Keratinocyte (primary cell): Measurements from ENCODE around the gene URAD. TPM values are rescaled to one million over a fixed set of nuclear protein-coding genes. Genes with fewer than 3 reads are reported as not detected.

ENCODE experiments used
- DNase-seq: peaks from one replicate; pipeline ENCODE4 v3.0.0-alpha.2; 2011; ENCODE audit warnings: low read depth, missing footprints, low spot score
- FAIRE-seq: peaks from 2 replicates; lab custom pipeline; 2011; peaks lifted over from hg19 to GRCh38; lab: Jason Lieb, UNC
- H2AFZ ChIP-seq: 2 replicates; pipeline ENCODE4 v1.6.0; 2012; ENCODE audit warnings: low read length, control low read depth, inconsistent platforms; ENCODE audit not compliant: control insufficient read depth
- H3K27ac ChIP-seq: 2 replicates; pipeline ENCODE4 v1.5.1; 2011; ENCODE audit warnings: low read length; ENCODE audit not compliant: control insufficient read depth, insufficient read depth
- H3K27me3 ChIP-seq: 3 replicates; pipeline ENCODE4 v1.6.0; 2011; ENCODE audit warnings: low read length; ENCODE audit not compliant: control insufficient read depth, insufficient read depth; ENCODE audit errors: extremely low read depth
- H3K36me3 ChIP-seq, 2 experiments: 2 replicates in 1 of 2; 3 replicates in 1 of 2; pipeline ENCODE4 v1.5.1; 2011; ENCODE audit warnings: low read length in 2 of 2, mild to moderate bottlenecking in 1 of 2; ENCODE audit not compliant: control insufficient read depth in 2 of 2, insufficient read depth in 2 of 2; ENCODE audit errors: extremely low read depth in 1 of 2
- H3K4me1 ChIP-seq: 3 replicates; pipeline ENCODE4 v1.5.1; 2011; ENCODE audit warnings: low read length; ENCODE audit not compliant: control insufficient read depth, insufficient read depth; ENCODE audit errors: extremely low read depth
- H3K4me2 ChIP-seq: 3 replicates; pipeline ENCODE4 v1.6.0; 2011; ENCODE audit warnings: low read depth, low read length; ENCODE audit not compliant: control insufficient read depth, insufficient read depth; ENCODE audit errors: extremely low read depth
- H3K4me3 ChIP-seq, 3 experiments: fragments of 200-600 bp in 1 of 3; sonication (generic) in 1 of 3; 2 replicates in 2 of 3; 3 replicates in 1 of 3; pipeline ENCODE4 v1.5.1; 2011 to 2016; ENCODE audit warnings: low read length in 3 of 3, mild to moderate bottlenecking in 3 of 3, control low read depth in 2 of 3, inconsistent platforms in 1 of 3, low read depth in 1 of 3, mixed read lengths in 1 of 3, mixed run types in 1 of 3, moderate library complexity in 1 of 3; ENCODE audit not compliant: control insufficient read depth in 2 of 3, insufficient read depth in 2 of 3; ENCODE audit errors: extremely low read depth in 1 of 3
- H3K79me2 ChIP-seq: 2 replicates; pipeline ENCODE4 v1.6.0; 2012; ENCODE audit warnings: low read length; ENCODE audit not compliant: control insufficient read depth, insufficient read depth
- H3K9ac ChIP-seq: 3 replicates; pipeline ENCODE4 v1.6.0; 2011; ENCODE audit warnings: low read length; ENCODE audit not compliant: control insufficient read depth, insufficient read depth; ENCODE audit errors: extremely low read depth
- H3K9me1 ChIP-seq: 3 replicates; pipeline ENCODE4 v1.6.0; 2011; ENCODE audit warnings: low read length; ENCODE audit not compliant: control insufficient read depth, insufficient read depth; ENCODE audit errors: extremely low read depth
- H3K9me3 ChIP-seq: 2 replicates; pipeline ENCODE4 v1.5.1; 2012; ENCODE audit warnings: low read depth, low read length; ENCODE audit not compliant: control insufficient read depth
- H4K20me1 ChIP-seq: 3 replicates; pipeline ENCODE4 v1.6.0; 2011; ENCODE audit warnings: low read length; ENCODE audit not compliant: control insufficient read depth, insufficient read depth; ENCODE audit errors: extremely low read depth
- EZH2 ChIP-seq: IDR thresholded peaks from one replicate; pipeline ENCODE4 v1.6.1; 2012; ENCODE audit warnings: inconsistent platforms, mild to moderate bottlenecking, low read length, moderate library complexity
- dilution Hi-C: fragments of 300-500 bp; cut with MboI; formaldehyde crosslinking; loops from one replicate; pipeline ENCODE4 v1.7.0; 2020; ENCODE audit warnings: low sequenced_read_pairs; ENCODE audit not compliant: extremely low pct_ligation_motif_present
- polyA plus RNA-seq, 5 experiments: library from polyadenylated mRNA; depleted of rRNA in 3 of 5; stranded (reverse) in 3 of 5; stranded (forward) in 1 of 5; unstranded in 1 of 5; fragments of >200 nt; gene quantifications; 1 replicate in 1 of 5; 2 replicates in 3 of 5; 3 replicates in 1 of 5; pipeline versions ENCODE4 v1.2.1 to v1.2.3, GENCODE V29; 2011 to 2012; ENCODE audit warnings: missing spikeins in 2 of 5, low read depth in 1 of 5, low replicate concordance in 1 of 5
- TF ChIP-seq, protein P1 (sequence below), 3 experiments: IDR thresholded peaks in 1 of 3; conservative IDR thresholded peaks in 1 of 3; optimal IDR thresholded peaks in 1 of 3; 2 replicates in 2 of 3; 3 replicates in 1 of 3; pipeline versions ENCODE3 to v1.5.1; 2011; ENCODE audit warnings: low read length in 3 of 3, mild to moderate bottlenecking in 3 of 3, moderate library complexity in 2 of 3, control low read depth in 1 of 3, inconsistent platforms in 1 of 3; ENCODE audit not compliant: insufficient read depth in 2 of 3; ENCODE audit errors: extremely low read depth in 1 of 3

Gene URAD
- polyA plus RNA-seq, 1 donor (not counting 4 experiments of a cell fraction or from before 2014, with no cell fraction given) = not detected

- Histone ChIP-seq H3K36me3 (no peaks in the 10 kb centered on the region), H3K9me3 (no peaks in the 10 kb centered on the region), H4K20me1 (no peaks in the 10 kb centered on the region), H3K27ac (no peak overlapping the region), H3K9me1 (no peaks in the 10 kb centered on the region), H3K27me3 (peaks cover 100% of the 10 kb centered on the region), H2AFZ (no peak overlapping the region), H3K9ac (no peak overlapping the region), H3K4me3 (no peak overlapping the region), H3K4me1 (peaks cover 2% of the 10 kb centered on the region), H3K4me2 (no peak overlapping the region), H3K79me2 (no peaks in the 10 kb centered on the region)
- TF ChIP-seq EZH2 = no peak
- TF ChIP-seq, protein P1, sequence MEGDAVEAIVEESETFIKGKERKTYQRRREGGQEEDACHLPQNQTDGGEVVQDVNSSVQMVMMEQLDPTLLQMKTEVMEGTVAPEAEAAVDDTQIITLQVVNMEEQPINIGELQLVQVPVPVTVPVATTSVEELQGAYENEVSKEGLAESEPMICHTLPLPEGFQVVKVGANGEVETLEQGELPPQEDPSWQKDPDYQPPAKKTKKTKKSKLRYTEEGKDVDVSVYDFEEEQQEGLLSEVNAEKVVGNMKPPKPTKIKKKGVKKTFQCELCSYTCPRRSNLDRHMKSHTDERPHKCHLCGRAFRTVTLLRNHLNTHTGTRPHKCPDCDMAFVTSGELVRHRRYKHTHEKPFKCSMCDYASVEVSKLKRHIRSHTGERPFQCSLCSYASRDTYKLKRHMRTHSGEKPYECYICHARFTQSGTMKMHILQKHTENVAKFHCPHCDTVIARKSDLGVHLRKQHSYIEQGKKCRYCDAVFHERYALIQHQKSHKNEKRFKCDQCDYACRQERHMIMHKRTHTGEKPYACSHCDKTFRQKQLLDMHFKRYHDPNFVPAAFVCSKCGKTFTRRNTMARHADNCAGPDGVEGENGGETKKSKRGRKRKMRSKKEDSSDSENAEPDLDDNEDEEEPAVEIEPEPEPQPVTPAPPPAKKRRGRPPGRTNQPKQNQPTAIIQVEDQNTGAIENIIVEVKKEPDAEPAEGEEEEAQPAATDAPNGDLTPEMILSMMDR (optimal IDR thresholded peaks at IDR 0.05 in 1 of 3, IDR thresholded peaks at IDR 0.05 in 1 of 3, conservative IDR thresholded peaks at IDR 0.05 in 1 of 3; ENCODE audit: extremely low read depth in 1 of 3, insufficient read depth in 2 of 3, low read length in 3 of 3) = no peak
- DNase-seq = no peak
- FAIRE-seq = no peak
- dilution Hi-C loops = loop anchor here (25.0 kb wide), 1 partner anchor 137 kb away; no protein-coding TSS in a partner anchor
Measured at GRCh38 chr13:27973961-27974662, 14.4 kb downstream of the URAD start.

DNA sequence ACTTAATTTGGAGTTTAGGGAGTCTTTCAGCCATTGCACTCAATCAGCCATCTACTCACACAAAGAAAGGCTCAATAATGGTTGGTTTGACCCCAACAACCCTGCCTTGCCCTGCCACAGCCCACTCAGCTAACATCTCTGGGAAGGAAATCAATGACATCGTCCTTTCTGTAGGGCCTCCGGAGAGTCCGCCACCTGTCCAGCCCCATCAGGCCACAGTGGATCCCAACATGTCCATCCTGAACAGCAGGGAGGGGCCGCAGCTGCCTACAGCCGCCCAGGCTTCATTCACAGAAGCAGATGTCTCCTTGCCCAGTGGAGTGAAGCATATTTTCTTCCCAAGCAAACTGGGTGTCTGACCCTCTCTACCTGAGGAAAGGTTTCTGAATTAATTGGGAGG lies 15.2 kb downstream of the URAD start:
- no peak overlapping the region for H3K4me2 ChIP-seq
- FAIRE-seq (no peak), DNase-seq (no peak)
- no peak overlapping the region for H3K9ac ChIP-seq
- no peak overlapping the region for H3K4me3 ChIP-seq
- H3K4me1 ChIP-seq = peaks cover 2% of the 10 kb centered on the region
- no peaks in the 10 kb centered on the region for H3K9me3 ChIP-seq
- H3K79me2 ChIP-seq = no peaks in the 10 kb centered on the region
- no peak overlapping the region for H2AFZ ChIP-seq
- peaks cover 100% of the 10 kb centered on the region for H3K27me3 ChIP-seq
- no peaks in the 10 kb centered on the region for H3K36me3 ChIP-seq
- TF ChIP-seq EZH2 = no peak
- TF ChIP-seq, protein P1 (optimal IDR thresholded peaks at IDR 0.05 in 1 of 3, IDR thresholded peaks at IDR 0.05 in 1 of 3, conservative IDR thresholded peaks at IDR 0.05 in 1 of 3; ENCODE audit: extremely low read depth in 1 of 3, insufficient read depth in 2 of 3, low read length in 3 of 3) = no peak
- H4K20me1 ChIP-seq = no peaks in the 10 kb centered on the region
- dilution Hi-C loops = loop anchor here (25.0 kb wide), 1 partner anchor 136 kb away; no protein-coding TSS in a partner anchor
- no peaks in the 10 kb centered on the region for H3K9me1 ChIP-seq
- no peak overlapping the region for H3K27ac ChIP-seq
